Panc1 (cell line): Measurements from ENCODE around the gene PRKCA. TPM values are rescaled to one million over a fixed set of nuclear protein-coding genes. Genes with fewer than 3 reads are reported as not detected.

Experiments
- ATAC-seq: fragments of 200-7000 bp; cut with Tn5 transposase; 2 replicates; pipeline ENCODE4 v1.9.1; 2020; ENCODE audit warnings: mild to moderate bottlenecking, moderate library complexity
- BruUV-seq: library from RNA; stranded (reverse); fragments of 400-500 nt; replicated peaks from 2 replicates; lab custom pipeline; 2021; lab: Mats Ljungman, UMichigan
- CTCF ChIA-PET: fragments of 300-600 bp; sonication (Branson Sonifier 250); formaldehyde crosslinking; loops from one replicate; lab custom pipeline; 2022; ENCODE audit warnings: antibody characterized with exemption; lab: Charles Lee
- POLR2A ChIA-PET: fragments of 300-600 bp; sonication (Branson Sonifier 250); formaldehyde crosslinking; loops from one replicate; lab custom pipeline; 2022; ENCODE audit warnings: antibody characterized with exemption; lab: Charles Lee
- DNase-seq: peaks from one replicate; pipeline ENCODE4 v3.0.0-alpha.2; 2010; ENCODE audit warnings: low read depth, low spot score
- H3K27ac ChIP-seq: 2 replicates; pipeline ENCODE4 v1.5.1; 2011; ENCODE audit warnings: mild to moderate bottlenecking, low read length, inconsistent platforms
- H3K27me3 ChIP-seq: fragments of 200-500 bp; sonication (Bioruptor generic); 2 replicates; pipeline ENCODE4 v1.6.0; 2014; ENCODE audit warnings: low read length, inconsistent platforms; ENCODE audit not compliant: control insufficient read depth, insufficient read depth
- H3K36me3 ChIP-seq: fragments of 200-500 bp; sonication (Bioruptor generic); 2 replicates; pipeline ENCODE4 v1.5.1; 2014; ENCODE audit warnings: inconsistent platforms, mild to moderate bottlenecking, low read length, moderate library complexity; ENCODE audit not compliant: control insufficient read depth, insufficient read depth
- H3K4me1 ChIP-seq: 2 replicates; pipeline ENCODE4 v1.5.1; 2011; ENCODE audit warnings: inconsistent platforms, mild to moderate bottlenecking, low read length, moderate library complexity; ENCODE audit not compliant: control insufficient read depth, insufficient read depth
- H3K4me3 ChIP-seq, 2 experiments: 2 replicates each; pipeline ENCODE4 v1.5.1; 2011 to 2012; ENCODE audit warnings: low read depth in 2 of 2, low read length in 2 of 2, mild to moderate bottlenecking in 2 of 2, inconsistent platforms in 1 of 2, moderate library complexity in 1 of 2
- H3K9me3 ChIP-seq: fragments of 200-500 bp; sonication (Bioruptor generic); 2 replicates; pipeline ENCODE4 v1.5.1; 2014; ENCODE audit warnings: low read depth, mild to moderate bottlenecking, inconsistent platforms, low read length, moderate library complexity; ENCODE audit not compliant: control insufficient read depth, insufficient read depth
- CTCF ChIP-seq: fragments of 450-650 bp; IDR thresholded peaks from 2 replicates; pipeline ENCODE4 v1.5.1; 2017; ENCODE audit warnings: mild to moderate bottlenecking
- POLR2AphosphoS5 ChIP-seq: IDR thresholded peaks from 2 replicates; pipeline ENCODE4 v1.6.1; 2012; ENCODE audit warnings: mild to moderate bottlenecking, low read depth, low read length, moderate library complexity
- REST ChIP-seq, 2 experiments: IDR thresholded peaks; 2 replicates each; pipeline ENCODE4 v1.6.1; 2011 to 2012; ENCODE audit warnings: low read depth in 2 of 2, control low read depth in 1 of 2, low read length in 1 of 2, mild to moderate bottlenecking in 1 of 2, moderate library complexity in 1 of 2; ENCODE audit not compliant: insufficient read depth in 1 of 2
- SIN3A ChIP-seq: IDR thresholded peaks from 2 replicates; pipeline ENCODE4 v1.6.1; 2012; ENCODE audit warnings: low read depth, mild to moderate bottlenecking, low read length, moderate library complexity, borderline replicate concordance; ENCODE audit not compliant: insufficient read depth
- TCF7L2 ChIP-seq: IDR thresholded peaks from 2 replicates; pipeline ENCODE4 v1.6.1; 2011; ENCODE audit warnings: mild to moderate bottlenecking, low read depth, low read length, inconsistent platforms
- in situ Hi-C: cut with HindIII; loops from 2 replicates; pipeline ENCODE4 v1.10.0; 2016; ENCODE audit warnings: low sequenced_read_pairs, low pct_unique_long_range_greater_than_20kb
- intact Hi-C: fragments of 100-400 bp; cut with micrococcal nuclease; formaldehyde crosslinking; loops from one replicate; pipeline ENCODE4 v1.10.0; 2022; ENCODE audit not compliant: unreplicated experiment
- total RNA-seq: library from RNA; stranded (reverse); gene quantifications from one replicate; pipeline ENCODE4 v1.2.1, GENCODE V29; 2021; ENCODE audit not compliant: unreplicated experiment

PRKCA gene
- total RNA-seq, 1 experiment from 2014 or later: 53.0 TPM

- BruUV-seq: no TSS peak
- CTCF ChIA-PET: no interaction called here
- no peak for DNase-seq
- Histone ChIP-seq H3K9me3 (no peaks in the 10 kb centered on the region), H3K36me3 (no peaks in the 10 kb centered on the region), H3K4me1 (no peaks in the 10 kb centered on the region), H3K27ac (no peak overlapping the region), H3K4me3 (no peak overlapping the region), H3K27me3 (no peaks in the 10 kb centered on the region)
- TF ChIP-seq CTCF: no peak
- no peak for TF ChIP-seq SIN3A
- POLR2A ChIA-PET: no interaction called here
- no peak for ATAC-seq
- intact Hi-C loops (no loop called here), in situ Hi-C loops (no loop called here)
Measured at GRCh38 chr17:66595893-66596292, 293.5 kb downstream of the PRKCA start.

GRCh38 chr17:66602659-66603384, 300.4 kb downstream of the PRKCA start:
- no TSS peak for BruUV-seq
- ATAC-seq (0 out of 2 replicates have a peak, but pooled peaks have one; percentile 17), DNase-seq (no peak)
- in situ Hi-C loops (no loop called here), intact Hi-C loops (no loop called here)
- no peaks in the 10 kb centered on the region for H3K36me3 ChIP-seq
- H3K4me1 ChIP-seq: peaks cover 4% of the 10 kb centered on the region
- ChIA-PET POLR2A (no interaction called here), CTCF (no interaction called here)
- no peak overlapping the region for H3K4me3 ChIP-seq
- TF ChIP-seq REST (IDR thresholded peaks at IDR 0.05; ENCODE audit: insufficient read depth in 1 of 2, low read depth in 2 of 2, low read length in 1 of 2) (no peak), POLR2AphosphoS5 (no peak), TCF7L2 (no peak), SIN3A (no peak), CTCF (no peak)
- no peaks in the 10 kb centered on the region for H3K27me3 ChIP-seq
- H3K27ac ChIP-seq: no peak overlapping the region
- no peaks in the 10 kb centered on the region for H3K9me3 ChIP-seq
